Liver (tissue), 9 donors: ENCODE results near the gene ABL2. TPM values are rescaled to one million over a fixed set of nuclear protein-coding genes. Genes with fewer than 3 reads are reported as not detected.

ENCODE experiments used
- DNase-seq: peaks from one replicate; pipeline ENCODE4 v3.0.0-alpha.2; 2017; ENCODE audit warnings: low spot score
- H3K27ac ChIP-seq, 2 donors: one replicate each; pipeline ENCODE4 v1.7.0; 2013; ENCODE audit warnings: inconsistent platforms in 2 of 2, low read length in 2 of 2, control low read depth in 1 of 2, low read depth in 1 of 2, mild to moderate bottlenecking in 1 of 2
- H3K27me3 ChIP-seq, 4 donors: one replicate each; pipeline versions ENCODE4 v1.6.1 to v1.7.0; 2013; ENCODE audit warnings: low read length in 3 of 4, inconsistent platforms in 1 of 4, mild to moderate bottlenecking in 1 of 4, moderate library complexity in 1 of 4; ENCODE audit not compliant: control insufficient read depth in 4 of 4, insufficient read depth in 4 of 4
- H3K36me3 ChIP-seq, 4 donors: one replicate each; pipeline versions ENCODE4 v1.6.1 to v1.7.0; 2013; ENCODE audit warnings: low read length in 3 of 4, mild to moderate bottlenecking in 3 of 4, low read depth in 1 of 4, moderate library complexity in 1 of 4; ENCODE audit not compliant: control insufficient read depth in 4 of 4, insufficient read depth in 3 of 4
- H3K4me1 ChIP-seq, 4 donors: one replicate each; pipeline versions ENCODE4 v1.6.1 to v1.7.0; 2013; ENCODE audit warnings: low read length in 3 of 4, mild to moderate bottlenecking in 3 of 4, moderate library complexity in 1 of 4; ENCODE audit not compliant: control insufficient read depth in 4 of 4, insufficient read depth in 4 of 4
- H3K4me3 ChIP-seq, 3 donors: one replicate each; pipeline versions ENCODE4 v1.6.1 to v1.7.0; 2013; ENCODE audit warnings: low read length in 3 of 3, control low read depth in 1 of 3, low read depth in 1 of 3, mild to moderate bottlenecking in 1 of 3
- H3K9ac ChIP-seq, 2 donors: one replicate each; pipeline ENCODE4 v1.7.0; 2013; ENCODE audit warnings: low read length in 2 of 2, mild to moderate bottlenecking in 2 of 2, moderate library complexity in 2 of 2, control low read depth in 1 of 2, low read depth in 1 of 2
- H3K9me3 ChIP-seq, 4 donors: one replicate each; pipeline versions ENCODE4 v1.6.1 to v1.7.0; 2013; ENCODE audit warnings: low read length in 3 of 4; ENCODE audit not compliant: control insufficient read depth in 4 of 4
- EGR1 ChIP-seq, 2 donors: IDR thresholded peaks; 2 replicates each; pipeline ENCODE4 v1.6.1; 2016 to 2018; ENCODE audit warnings: antibody characterized with exemption in 2 of 2, low read depth in 2 of 2
- FOXA1 ChIP-seq: IDR thresholded peaks from 2 replicates; pipeline ENCODE4 v1.6.1; 2016; ENCODE audit warnings: antibody characterized with exemption
- FOXA2 ChIP-seq: IDR thresholded peaks from 2 replicates; pipeline ENCODE4 v1.6.1; 2016; ENCODE audit warnings: antibody characterized with exemption
- GABPA ChIP-seq, 2 donors: IDR thresholded peaks in 1 of 2; conservative IDR thresholded peaks in 1 of 2; 2 replicates each; pipeline ENCODE4 v1.6.1; 2016; ENCODE audit warnings: antibody characterized with exemption in 2 of 2, mild to moderate bottlenecking in 1 of 2, moderate library complexity in 1 of 2
- HNF4A ChIP-seq, 2 donors: conservative IDR thresholded peaks; 2 replicates each; pipeline ENCODE4 v1.6.1; 2016; ENCODE audit warnings: antibody characterized with exemption in 2 of 2, mild to moderate bottlenecking in 2 of 2
- HNF4G ChIP-seq: IDR thresholded peaks from 2 replicates; pipeline ENCODE4 v1.6.1; 2016; ENCODE audit warnings: antibody characterized with exemption
- JUND ChIP-seq, 2 donors: IDR thresholded peaks; 2 replicates each; pipeline ENCODE4 v1.6.1; 2016; ENCODE audit warnings: antibody characterized with exemption in 2 of 2
- NR2F2 ChIP-seq: IDR thresholded peaks from 2 replicates; pipeline ENCODE4 v1.6.1; 2016; ENCODE audit warnings: antibody characterized with exemption
- RAD21 ChIP-seq, 2 donors: IDR thresholded peaks; 2 replicates each; pipeline ENCODE4 v1.6.1; 2016; ENCODE audit warnings: antibody characterized with exemption in 2 of 2, mild to moderate bottlenecking in 2 of 2
- RXRA ChIP-seq, 2 donors: IDR thresholded peaks; 2 replicates each; pipeline ENCODE4 v1.6.1; 2017 to 2018; ENCODE audit warnings: antibody characterized with exemption in 2 of 2, mild to moderate bottlenecking in 1 of 2
- SP1 ChIP-seq: IDR thresholded peaks from 2 replicates; pipeline ENCODE4 v1.6.1; 2018; ENCODE audit warnings: antibody characterized with exemption, mild to moderate bottlenecking
- TAF1 ChIP-seq: conservative IDR thresholded peaks from 2 replicates; pipeline ENCODE4 v1.6.1; 2016; ENCODE audit warnings: antibody characterized with exemption, mild to moderate bottlenecking
- YY1 ChIP-seq: IDR thresholded peaks from 2 replicates; pipeline ENCODE4 v1.6.1; 2016; ENCODE audit warnings: antibody characterized with exemption, mild to moderate bottlenecking
- WGBS: extraction: QIAGEN DNeasy Blood & Tissue Kit; methylation state at CpG from one replicate; pipeline ENCODE4 v1.1.7; 2013; 5-methylcytosine and 5-hydroxymethylcytosine counted together
- polyA plus RNA-seq, 2 donors: library from polyadenylated mRNA; stranded (reverse) in 1 of 2; unstranded in 1 of 2; fragments of 200-250 nt in 1 of 2; fragments of >200 nt in 1 of 2; fragmentation: Nextera tagmentation in 1 of 2; extraction: Ambion mirVana in 1 of 2; gene quantifications; one replicate each; pipeline versions ENCODE4 v1.2.1 to v1.2.3, GENCODE V29; 2013 to 2015
- total RNA-seq, 2 donors: library from RNA; depleted of rRNA; stranded (reverse); fragments of >200 nt; gene quantifications; one replicate each; pipeline ENCODE4 v1.2.3, GENCODE V29; 2014
- TF ChIP-seq, protein P1 (sequence below): IDR thresholded peaks from 2 replicates; pipeline ENCODE4 v1.6.1; 2016; ENCODE audit warnings: antibody characterized with exemption
- TF ChIP-seq, protein P2 (sequence below): IDR thresholded peaks from 2 replicates; pipeline ENCODE4 v1.6.1; 2016; ENCODE audit warnings: antibody characterized with exemption
- TF ChIP-seq, protein P3 (sequence below): IDR thresholded peaks from 2 replicates; pipeline ENCODE4 v1.6.1; 2016; ENCODE audit warnings: antibody characterized with exemption, mild to moderate bottlenecking
- TF ChIP-seq, protein P4 (sequence below): fragments of 150-350 bp; IDR thresholded peaks from 2 replicates; pipeline ENCODE4 v1.5.1; 2017; ENCODE audit warnings: improper control_type of control experiment, low read depth, low read length; ENCODE audit not compliant: missing input control
- TF ChIP-seq, protein P5 (sequence below): IDR thresholded peaks from 2 replicates; pipeline ENCODE4 v1.6.1; 2016; ENCODE audit warnings: antibody characterized with exemption
- donor health status: healthy.
- donor health status: healthy.
- donor health status: healthy.
- donor health status: healthy.
- donor health status: healthy.

Gene ABL2
- total and polyA plus RNA-seq, 4 donors: 1.8 to 7.8 (median 3.4) TPM

DNA sequence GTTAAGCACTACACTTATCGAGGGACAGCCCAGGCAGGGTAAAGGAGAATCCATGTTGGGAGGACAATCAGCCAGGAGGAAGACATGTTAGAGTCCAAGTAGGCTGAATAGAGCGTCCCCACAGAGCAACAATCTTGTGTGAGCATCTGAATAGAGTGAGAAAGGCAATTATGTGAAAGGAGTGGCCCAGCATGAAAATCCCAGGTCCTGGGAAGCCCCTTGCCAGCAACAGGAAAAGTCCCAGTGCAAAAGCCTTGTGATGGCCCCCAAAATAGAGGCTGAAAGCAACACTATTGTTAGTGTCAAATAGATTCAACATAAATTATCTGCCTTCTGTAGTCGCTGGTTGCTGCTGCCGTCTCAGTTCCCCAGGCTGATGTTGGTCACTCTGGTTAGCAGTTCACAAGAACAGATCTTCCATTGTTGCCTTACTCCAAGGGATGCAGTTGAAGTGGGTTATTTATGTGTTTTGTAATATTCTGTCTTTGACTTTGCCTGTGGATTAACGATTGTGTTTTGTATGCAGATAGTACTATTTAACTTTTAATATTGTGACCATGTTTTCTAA is 12.1 kb upstream of the ABL2 start:
- TF ChIP-seq JUND (IDR thresholded peaks at IDR 0.05) (no peak), EGR1 (IDR thresholded peaks at IDR 0.05; ENCODE audit: low read depth in 2 of 2) (no peak), HNF4G (no peak), SP1 (no peak), GABPA (IDR thresholded peaks at IDR 0.05 in 1 of 2, conservative IDR thresholded peaks at IDR 0.05 in 1 of 2) (no peak), FOXA1 (no peak), HNF4A (conservative IDR thresholded peaks at IDR 0.05) (no peak), TAF1 (no peak), FOXA2 (no peak), YY1 (no peak), NR2F2 (no peak), RAD21 (IDR thresholded peaks at IDR 0.05) (no peak), RXRA (IDR thresholded peaks at IDR 0.05) (no peak)
- TF ChIP-seq, protein P1, sequence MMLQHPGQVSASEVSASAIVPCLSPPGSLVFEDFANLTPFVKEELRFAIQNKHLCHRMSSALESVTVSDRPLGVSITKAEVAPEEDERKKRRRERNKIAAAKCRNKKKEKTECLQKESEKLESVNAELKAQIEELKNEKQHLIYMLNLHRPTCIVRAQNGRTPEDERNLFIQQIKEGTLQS: no peak
- TF ChIP-seq, protein P2, sequence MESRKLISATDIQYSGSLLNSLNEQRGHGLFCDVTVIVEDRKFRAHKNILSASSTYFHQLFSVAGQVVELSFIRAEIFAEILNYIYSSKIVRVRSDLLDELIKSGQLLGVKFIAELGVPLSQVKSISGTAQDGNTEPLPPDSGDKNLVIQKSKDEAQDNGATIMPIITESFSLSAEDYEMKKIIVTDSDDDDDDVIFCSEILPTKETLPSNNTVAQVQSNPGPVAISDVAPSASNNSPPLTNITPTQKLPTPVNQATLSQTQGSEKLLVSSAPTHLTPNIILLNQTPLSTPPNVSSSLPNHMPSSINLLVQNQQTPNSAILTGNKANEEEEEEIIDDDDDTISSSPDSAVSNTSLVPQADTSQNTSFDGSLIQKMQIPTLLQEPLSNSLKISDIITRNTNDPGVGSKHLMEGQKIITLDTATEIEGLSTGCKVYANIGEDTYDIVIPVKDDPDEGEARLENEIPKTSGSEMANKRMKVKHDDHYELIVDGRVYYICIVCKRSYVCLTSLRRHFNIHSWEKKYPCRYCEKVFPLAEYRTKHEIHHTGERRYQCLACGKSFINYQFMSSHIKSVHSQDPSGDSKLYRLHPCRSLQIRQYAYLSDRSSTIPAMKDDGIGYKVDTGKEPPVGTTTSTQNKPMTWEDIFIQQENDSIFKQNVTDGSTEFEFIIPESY: no peak
- TF ChIP-seq, protein P3, sequence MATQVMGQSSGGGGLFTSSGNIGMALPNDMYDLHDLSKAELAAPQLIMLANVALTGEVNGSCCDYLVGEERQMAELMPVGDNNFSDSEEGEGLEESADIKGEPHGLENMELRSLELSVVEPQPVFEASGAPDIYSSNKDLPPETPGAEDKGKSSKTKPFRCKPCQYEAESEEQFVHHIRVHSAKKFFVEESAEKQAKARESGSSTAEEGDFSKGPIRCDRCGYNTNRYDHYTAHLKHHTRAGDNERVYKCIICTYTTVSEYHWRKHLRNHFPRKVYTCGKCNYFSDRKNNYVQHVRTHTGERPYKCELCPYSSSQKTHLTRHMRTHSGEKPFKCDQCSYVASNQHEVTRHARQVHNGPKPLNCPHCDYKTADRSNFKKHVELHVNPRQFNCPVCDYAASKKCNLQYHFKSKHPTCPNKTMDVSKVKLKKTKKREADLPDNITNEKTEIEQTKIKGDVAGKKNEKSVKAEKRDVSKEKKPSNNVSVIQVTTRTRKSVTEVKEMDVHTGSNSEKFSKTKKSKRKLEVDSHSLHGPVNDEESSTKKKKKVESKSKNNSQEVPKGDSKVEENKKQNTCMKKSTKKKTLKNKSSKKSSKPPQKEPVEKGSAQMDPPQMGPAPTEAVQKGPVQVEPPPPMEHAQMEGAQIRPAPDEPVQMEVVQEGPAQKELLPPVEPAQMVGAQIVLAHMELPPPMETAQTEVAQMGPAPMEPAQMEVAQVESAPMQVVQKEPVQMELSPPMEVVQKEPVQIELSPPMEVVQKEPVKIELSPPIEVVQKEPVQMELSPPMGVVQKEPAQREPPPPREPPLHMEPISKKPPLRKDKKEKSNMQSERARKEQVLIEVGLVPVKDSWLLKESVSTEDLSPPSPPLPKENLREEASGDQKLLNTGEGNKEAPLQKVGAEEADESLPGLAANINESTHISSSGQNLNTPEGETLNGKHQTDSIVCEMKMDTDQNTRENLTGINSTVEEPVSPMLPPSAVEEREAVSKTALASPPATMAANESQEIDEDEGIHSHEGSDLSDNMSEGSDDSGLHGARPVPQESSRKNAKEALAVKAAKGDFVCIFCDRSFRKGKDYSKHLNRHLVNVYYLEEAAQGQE: no peak
- TF ChIP-seq, protein P4, sequence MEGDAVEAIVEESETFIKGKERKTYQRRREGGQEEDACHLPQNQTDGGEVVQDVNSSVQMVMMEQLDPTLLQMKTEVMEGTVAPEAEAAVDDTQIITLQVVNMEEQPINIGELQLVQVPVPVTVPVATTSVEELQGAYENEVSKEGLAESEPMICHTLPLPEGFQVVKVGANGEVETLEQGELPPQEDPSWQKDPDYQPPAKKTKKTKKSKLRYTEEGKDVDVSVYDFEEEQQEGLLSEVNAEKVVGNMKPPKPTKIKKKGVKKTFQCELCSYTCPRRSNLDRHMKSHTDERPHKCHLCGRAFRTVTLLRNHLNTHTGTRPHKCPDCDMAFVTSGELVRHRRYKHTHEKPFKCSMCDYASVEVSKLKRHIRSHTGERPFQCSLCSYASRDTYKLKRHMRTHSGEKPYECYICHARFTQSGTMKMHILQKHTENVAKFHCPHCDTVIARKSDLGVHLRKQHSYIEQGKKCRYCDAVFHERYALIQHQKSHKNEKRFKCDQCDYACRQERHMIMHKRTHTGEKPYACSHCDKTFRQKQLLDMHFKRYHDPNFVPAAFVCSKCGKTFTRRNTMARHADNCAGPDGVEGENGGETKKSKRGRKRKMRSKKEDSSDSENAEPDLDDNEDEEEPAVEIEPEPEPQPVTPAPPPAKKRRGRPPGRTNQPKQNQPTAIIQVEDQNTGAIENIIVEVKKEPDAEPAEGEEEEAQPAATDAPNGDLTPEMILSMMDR: no peak
- TF ChIP-seq, protein P5, sequence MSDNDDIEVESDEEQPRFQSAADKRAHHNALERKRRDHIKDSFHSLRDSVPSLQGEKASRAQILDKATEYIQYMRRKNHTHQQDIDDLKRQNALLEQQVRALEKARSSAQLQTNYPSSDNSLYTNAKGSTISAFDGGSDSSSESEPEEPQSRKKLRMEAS: no peak
- H3K36me3 ChIP-seq: no peaks in the 10 kb centered on the region
- no peak overlapping the region for H3K27ac ChIP-seq
- H3K4me3 ChIP-seq: no peak overlapping the region
- DNase-seq: no peak
- peaks cover 0 to 1% (median 0%) of the 10 kb centered on the region in 4 donors for H3K4me1 ChIP-seq
- 90% methylated on average over 5 of the region's 5 CpGs for WGBS
- H3K9me3 ChIP-seq: no peaks in the 10 kb centered on the region
- no peaks in the 10 kb centered on the region for H3K27me3 ChIP-seq
- no peak overlapping the region for H3K9ac ChIP-seq
